HG03469 (cell line): ENCODE results near the gene GAPDH.
"Not testable (repeated sequence)": the region's sequence is repeated elsewhere in the genome, so short reads cannot be mapped to it uniquely, and the experiment has no call there.

Source experiments
- ATAC-seq: cut with Tn5 transposase; IDR thresholded peaks from one replicate; pipeline ENCODE4 v1.9.1; 2021; ENCODE audit warnings: mild to moderate bottlenecking, moderate library complexity, moderate number of reproducible peaks; ENCODE audit not compliant: unreplicated experiment

Gene GAPDH

GRCh38 chr12:6528539-6529235, 5.6 kb upstream of the GAPDH start:
- ATAC-seq = no peak

- no peak for ATAC-seq
These were observed 5.0 kb upstream of the GAPDH start for GRCh38 chr12:6529291-6529737.

GRCh38 chr12:6530576-6531260, 3.6 kb upstream of the GAPDH start:
- no peak for ATAC-seq

- no peak for ATAC-seq
These were observed 2.0 kb upstream of the GAPDH start for GRCh38 chr12:6532051-6532926.

- ATAC-seq = no peak
These were observed 1.2 kb upstream of the GAPDH start for GRCh38 chr12:6532927-6533652.

- no peak for ATAC-seq
These were observed 729 bp upstream of the GAPDH start for GRCh38 chr12:6533653-6533922.

- ATAC-seq = no peak
These were observed 303 bp downstream of the GAPDH start for GRCh38 chr12:6534695-6534944.

- ATAC-seq = no peak
These were observed 804 bp downstream of the GAPDH start for GRCh38 chr12:6534945-6535696.

GRCh38 chr12:6535697-6535946, 1.3 kb downstream of the GAPDH start:
- ATAC-seq = no peak

- no peak for ATAC-seq
These were observed 1.9 kb downstream of the GAPDH start for GRCh38 chr12:6535960-6536847.

- no peak for ATAC-seq
These were observed 2.7 kb downstream of the GAPDH start for GRCh38 chr12:6536894-6537579.

- not testable (repeated sequence) for ATAC-seq
These were observed 3.5 kb downstream of the GAPDH start for GRCh38 chr12:6537580-6538419.

GRCh38 chr12:6538420-6539313, 4.3 kb downstream of the GAPDH start:
- no peak for ATAC-seq

- ATAC-seq = no peak
These were observed 5.0 kb downstream of the GAPDH start for GRCh38 chr12:6539314-6539682.

- no peak for ATAC-seq
These were observed 5.4 kb downstream of the GAPDH start for GRCh38 chr12:6539707-6540134.

- ATAC-seq = no peak
These were observed 6.0 kb downstream of the GAPDH start for GRCh38 chr12:6540181-6540877.
